K562 (cell line): ENCODE results near the gene SHC1. TPM values are rescaled to one million over a fixed set of nuclear protein-coding genes. Genes with fewer than 3 reads are reported as not detected.
A peak's percentile ranks its signal among the peaks of the same experiment; 100 is the strongest.

Source experiments
- CXXC5 ChIP-seq: fragments of 250-450 bp; sonication (Bioruptor Pico); IDR thresholded peaks from 2 replicates; pipeline ENCODE4 v1.8.0; 2022; ENCODE audit warnings: inconsistent platforms, mild to moderate bottlenecking, moderate library complexity
- DNMT1 ChIP-seq: fragments of 450-650 bp; IDR thresholded peaks from 2 replicates; pipeline ENCODE4 v1.6.1; 2016; ENCODE audit warnings: antibody characterized with exemption, mild to moderate bottlenecking
- FOXM1 ChIP-seq, 2 experiments: fragments of 450-650 bp in 1 of 2; sonication (generic) in 1 of 2; formaldehyde crosslinking in 1 of 2; IDR thresholded peaks; 2 replicates each; pipeline versions ENCODE4 v1.6.1 to v1.9.0; 2017 to 2022; ENCODE audit warnings: low read depth in 2 of 2, mild to moderate bottlenecking in 2 of 2, missing genetic modification reagents in 1 of 2, moderate library complexity in 1 of 2
- KLF13 ChIP-seq: fragments of 450-650 bp; IDR thresholded peaks from 2 replicates; pipeline ENCODE4 v1.6.1; 2016; ENCODE audit warnings: missing genetic modification characterization, low read depth, mild to moderate bottlenecking, missing compliant biosample characterization, moderate library complexity, borderline replicate concordance
- MAFF ChIP-seq: IDR thresholded peaks from 2 replicates; pipeline ENCODE4 v1.6.1; 2012; ENCODE audit warnings: low read length, improper control_type of control experiment
- MTF1 ChIP-seq: fragments of 250-450 bp; sonication (Bioruptor Pico); IDR thresholded peaks from 2 replicates; pipeline ENCODE4 v1.9.0; 2021; ENCODE audit warnings: moderate library complexity, mild to moderate bottlenecking, inconsistent platforms, borderline replicate concordance
- NFIC ChIP-seq: fragments of 450-650 bp; IDR thresholded peaks from 2 replicates; pipeline ENCODE4 v1.6.1; 2017; ENCODE audit warnings: mild to moderate bottlenecking, inconsistent platforms
- NRF1 ChIP-seq, 2 experiments: fragments of 450-650 bp; IDR thresholded peaks in 1 of 2; conservative IDR thresholded peaks in 1 of 2; 2 replicates each; pipeline ENCODE4 v1.6.1; 2014; ENCODE audit warnings: mild to moderate bottlenecking in 2 of 2
- POLR3A ChIP-seq: IDR thresholded peaks from 2 replicates; pipeline ENCODE4 v1.6.1; 2011; ENCODE audit warnings: borderline replicate concordance, mild to moderate bottlenecking, moderate library complexity; ENCODE audit not compliant: insufficient read length, insufficient read depth; ENCODE audit errors: extremely low read depth
- PRPF4 ChIP-seq: fragments of 200-400 bp; formaldehyde crosslinking; IDR thresholded peaks from one replicate; pipeline ENCODE4 v1.6.1; 2017; ENCODE audit warnings: low read length, low read depth, mild to moderate bottlenecking; ENCODE audit not compliant: insufficient read depth, poor library complexity, severe bottlenecking
- SMARCA4 ChIP-seq: fragments of 450-650 bp; IDR thresholded peaks from 2 replicates; pipeline ENCODE4 v1.6.1; 2016
- TAF1 ChIP-seq: IDR thresholded peaks from 2 replicates; pipeline ENCODE4 v1.6.1; 2011; ENCODE audit warnings: mild to moderate bottlenecking, low read length, moderate library complexity; ENCODE audit not compliant: insufficient read depth, control insufficient read depth, severe bottlenecking; ENCODE audit errors: extremely low read depth
- ZKSCAN3 ChIP-seq: fragments of 250-450 bp; sonication (Bioruptor Pico); IDR thresholded peaks from 2 replicates; pipeline ENCODE4 v1.4.0; 2020
- ZNF41 ChIP-seq: fragments of 250-450 bp; sonication (Bioruptor Pico); conservative IDR thresholded peaks from 2 replicates; pipeline ENCODE4 v1.4.0; 2020; ENCODE audit warnings: mild to moderate bottlenecking
- ZNF507 ChIP-seq: conservative IDR thresholded peaks from 2 replicates; pipeline ENCODE4 v1.6.1; 2017; ENCODE audit warnings: missing genetic modification characterization, missing compliant biosample characterization
- ZNF76 ChIP-seq: fragments of 250-450 bp; sonication (Bioruptor Pico); IDR thresholded peaks from 2 replicates; pipeline ENCODE4 v1.4.0; 2020; ENCODE audit warnings: mild to moderate bottlenecking, moderate library complexity, borderline replicate concordance
- ZSCAN29 ChIP-seq: fragments of 450-650 bp; IDR thresholded peaks from 2 replicates; pipeline ENCODE4 v1.6.1; 2017
- polyA plus RNA-seq, 8 experiments: library from polyadenylated mRNA; depleted of rRNA in 4 of 8; stranded (reverse) in 5 of 8; unstranded in 3 of 8; fragments of >200 nt; fragmentation: Nextera tagmentation in 2 of 8; fragmentation: Illumina TruSeq in 1 of 8; extraction: Ambion mirVana in 2 of 8; extraction: Trizol in 1 of 8; gene quantifications; 2 replicates each; pipeline versions ENCODE4 v1.2.1 to v1.2.3, GENCODE V29; 2011 to 2014; ENCODE audit warnings: inconsistent platforms in 1 of 8, missing spikeins in 1 of 8
- total RNA-seq, 7 experiments: library from RNA; depleted of rRNA in 6 of 7; stranded (reverse); fragments of >200 nt in 6 of 7; fragmentation: Illumina TruSeq in 2 of 7; extraction: Trizol in 2 of 7; gene quantifications; 2 replicates each; pipeline versions ENCODE4 v1.2.1 to v1.2.3, GENCODE V29; 2011 to 2021; ENCODE audit warnings: low replicate concordance in 1 of 7
- TF ChIP-seq, protein P1 (sequence below), 2 experiments: fragments of 450-650 bp; IDR thresholded peaks; 2 replicates each; pipeline ENCODE4 v1.6.1; 2016; ENCODE audit warnings: mild to moderate bottlenecking in 2 of 2, borderline replicate concordance in 1 of 2, low read depth in 1 of 2, moderate library complexity in 1 of 2
- TF ChIP-seq, protein P2 (sequence below): sonication (generic); formaldehyde crosslinking; IDR thresholded peaks from 2 replicates; pipeline ENCODE4 v1.8.0; 2022; ENCODE audit warnings: mild to moderate bottlenecking, missing genetic modification reagents

SHC1 gene
- total and polyA plus RNA-seq, 9 of the 15 experiments (the other 6 are each of a cell fraction or from before 2014, with no cell fraction given), result 4.1 to 113 (median 51.9) TPM

DNA sequence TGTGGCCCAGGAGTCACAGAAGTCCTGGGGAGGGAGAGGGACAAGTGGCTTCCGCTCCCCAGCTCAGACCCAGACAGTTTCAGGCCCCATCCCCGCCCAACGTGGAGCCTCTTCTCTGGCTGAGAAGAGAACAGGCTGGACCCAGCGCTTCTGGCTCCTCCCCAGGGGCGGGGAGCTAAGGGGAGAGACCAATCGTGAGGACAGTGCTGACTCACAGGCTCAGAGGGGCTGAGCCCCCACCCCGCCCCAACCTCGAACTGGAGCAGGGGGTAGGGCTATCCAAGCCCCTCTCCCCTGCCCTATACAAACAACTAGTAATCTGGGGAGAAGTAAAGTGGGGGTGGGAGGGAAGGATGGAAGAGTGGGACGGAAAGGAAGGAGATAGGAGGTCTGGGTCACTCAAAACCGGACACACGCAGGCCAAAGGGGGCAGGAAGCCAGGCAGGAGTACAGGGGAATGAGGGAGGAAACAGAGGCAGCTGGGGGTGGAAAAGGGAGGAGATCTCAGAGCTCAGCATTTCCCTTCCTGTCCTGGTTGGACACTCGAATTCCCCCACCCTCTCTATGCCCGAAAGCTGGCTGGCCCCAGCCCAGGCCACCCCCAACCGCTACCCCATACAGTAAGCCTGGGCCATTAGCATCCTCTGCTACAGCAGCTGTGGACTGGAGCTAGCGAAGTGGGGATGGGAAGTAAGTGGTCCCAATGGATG is at the start of gene SHC1 (continued):
- TF ChIP-seq TAF1 (peak; percentile 61), FOXM1 (IDR thresholded peaks at IDR 0.05; ENCODE audit: low read depth) (no peak), FOXM1 (CRISPR knock-in tag; IDR thresholded peaks at IDR 0.05; ENCODE audit: low read depth) (no peak), ZNF41 (CRISPR knock-in tag) (no peak), ZNF76 (no peak), NFIC (no peak), MTF1 (no peak), POLR3A (no peak), CXXC5 (CRISPR knock-in tag) (no peak), MAFF (peak; percentile 35), ZKSCAN3 (CRISPR knock-in tag) (no peak), SMARCA4 (peak; percentile 66; the same call in 1 of the 2 replicates), ZSCAN29 (no peak), DNMT1 (no peak), ZNF507 (no peak), KLF13 (tag) (no peak), PRPF4 (no peak), NRF1 (conservative IDR thresholded peaks at IDR 0.05 in 1 of 2, IDR thresholded peaks at IDR 0.05 in 1 of 2) (peak; percentile 33 to 34; a peak in 1 of 4 replicates)
- TF ChIP-seq, protein P1, sequence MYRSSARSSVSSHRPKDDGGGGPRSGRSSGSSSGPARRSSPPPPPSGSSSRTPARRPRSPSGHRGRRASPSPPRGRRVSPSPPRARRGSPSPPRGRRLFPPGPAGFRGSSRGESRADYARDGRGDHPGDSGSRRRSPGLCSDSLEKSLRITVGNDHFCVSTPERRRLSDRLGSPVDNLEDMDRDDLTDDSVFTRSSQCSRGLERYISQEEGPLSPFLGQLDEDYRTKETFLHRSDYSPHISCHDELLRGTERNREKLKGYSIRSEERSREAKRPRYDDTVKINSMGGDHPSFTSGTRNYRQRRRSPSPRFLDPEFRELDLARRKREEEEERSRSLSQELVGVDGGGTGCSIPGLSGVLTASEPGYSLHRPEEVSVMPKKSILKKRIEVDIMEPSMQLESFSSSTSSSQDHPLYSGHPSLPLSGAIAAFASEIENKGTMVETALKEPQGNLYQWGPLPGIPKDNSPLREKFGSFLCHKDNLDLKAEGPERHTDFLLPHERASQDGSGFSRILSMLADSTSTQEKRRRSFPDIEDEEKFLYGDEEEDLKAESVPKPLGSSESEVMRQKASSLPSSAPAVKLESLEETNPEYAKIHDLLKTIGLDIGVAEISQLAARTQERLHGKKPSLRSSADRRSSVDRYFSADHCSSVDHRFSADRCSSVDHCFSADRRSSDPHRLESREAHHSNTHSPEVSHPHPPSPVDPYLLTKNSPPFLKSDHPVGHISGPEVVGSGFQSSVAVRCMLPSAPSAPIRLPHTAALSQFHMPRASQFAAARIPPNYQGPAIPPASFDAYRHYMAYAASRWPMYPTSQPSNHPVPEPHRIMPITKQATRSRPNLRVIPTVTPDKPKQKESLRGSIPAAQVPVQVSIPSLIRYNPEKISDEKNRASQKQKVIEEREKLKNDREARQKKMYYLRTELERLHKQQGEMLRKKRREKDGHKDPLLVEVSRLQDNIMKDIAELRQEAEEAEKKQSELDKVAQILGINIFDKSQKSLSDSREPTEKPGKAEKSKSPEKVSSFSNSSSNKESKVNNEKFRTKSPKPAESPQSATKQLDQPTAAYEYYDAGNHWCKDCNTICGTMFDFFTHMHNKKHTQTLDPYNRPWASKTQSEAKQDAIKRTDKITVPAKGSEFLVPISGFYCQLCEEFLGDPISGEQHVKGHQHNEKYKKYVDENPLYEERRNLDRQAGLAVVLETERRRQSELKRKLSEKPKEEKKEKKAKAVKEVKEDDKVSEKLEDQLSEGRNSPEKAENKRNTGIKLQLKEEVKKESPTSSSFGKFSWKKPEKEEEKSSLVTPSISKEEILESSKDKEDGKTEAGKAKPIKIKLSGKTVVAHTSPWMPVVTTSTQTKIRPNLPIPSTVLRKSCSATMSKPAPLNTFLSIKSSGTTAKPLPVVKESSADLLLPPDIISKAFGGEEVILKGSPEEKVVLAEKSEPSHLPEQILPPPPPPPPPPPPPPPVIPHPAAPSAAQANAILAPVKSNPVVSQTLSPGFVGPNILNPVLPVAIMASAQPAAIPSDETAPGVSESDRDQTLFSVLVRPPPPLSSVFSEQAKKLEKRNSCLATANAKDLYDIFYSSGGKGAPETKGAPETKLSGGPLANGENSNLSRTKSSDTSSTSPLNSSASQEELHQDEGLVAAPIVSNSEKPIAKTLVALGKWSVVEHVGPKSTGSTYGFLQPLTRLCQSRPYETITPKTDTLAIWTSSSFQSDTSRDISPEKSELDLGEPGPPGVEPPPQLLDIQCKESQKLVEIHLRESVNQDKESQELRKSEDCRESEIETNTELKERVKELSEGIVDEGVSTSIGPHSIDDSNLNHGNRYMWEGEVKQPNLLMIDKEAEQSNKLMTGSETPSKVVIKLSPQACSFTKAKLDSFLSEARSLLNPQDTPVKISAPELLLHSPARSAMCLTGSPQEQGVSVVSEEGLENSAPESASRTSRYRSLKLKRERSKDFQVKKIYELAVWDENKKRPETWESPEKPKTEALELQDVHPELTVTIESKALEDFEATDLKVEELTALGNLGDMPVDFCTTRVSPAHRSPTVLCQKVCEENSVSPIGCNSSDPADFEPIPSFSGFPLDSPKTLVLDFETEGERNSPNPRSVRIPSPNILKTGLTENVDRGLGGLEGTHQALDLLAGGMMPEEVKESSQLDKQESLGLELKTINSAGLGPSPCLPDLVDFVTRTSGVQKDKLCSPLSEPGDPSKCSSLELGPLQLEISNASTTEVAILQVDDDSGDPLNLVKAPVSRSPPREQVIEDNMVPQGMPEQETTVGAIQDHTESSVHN (IDR thresholded peaks at IDR 0.05; ENCODE audit: borderline replicate concordance in 1 of 2, low read depth in 1 of 2), result no peak
- TF ChIP-seq, protein P2, sequence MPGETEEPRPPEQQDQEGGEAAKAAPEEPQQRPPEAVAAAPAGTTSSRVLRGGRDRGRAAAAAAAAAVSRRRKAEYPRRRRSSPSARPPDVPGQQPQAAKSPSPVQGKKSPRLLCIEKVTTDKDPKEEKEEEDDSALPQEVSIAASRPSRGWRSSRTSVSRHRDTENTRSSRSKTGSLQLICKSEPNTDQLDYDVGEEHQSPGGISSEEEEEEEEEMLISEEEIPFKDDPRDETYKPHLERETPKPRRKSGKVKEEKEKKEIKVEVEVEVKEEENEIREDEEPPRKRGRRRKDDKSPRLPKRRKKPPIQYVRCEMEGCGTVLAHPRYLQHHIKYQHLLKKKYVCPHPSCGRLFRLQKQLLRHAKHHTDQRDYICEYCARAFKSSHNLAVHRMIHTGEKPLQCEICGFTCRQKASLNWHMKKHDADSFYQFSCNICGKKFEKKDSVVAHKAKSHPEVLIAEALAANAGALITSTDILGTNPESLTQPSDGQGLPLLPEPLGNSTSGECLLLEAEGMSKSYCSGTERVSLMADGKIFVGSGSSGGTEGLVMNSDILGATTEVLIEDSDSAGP (CRISPR knock-in tag), result no peak
